A172 (cell line): ENCODE measurements around the gene NTNG2. TPM values are rescaled to one million over a fixed set of nuclear protein-coding genes. Genes with fewer than 3 reads are reported as not detected.

ENCODE experiments used
- DNase-seq: peaks from one replicate; pipeline ENCODE4 v3.0.0-alpha.2; 2015; ENCODE audit warnings: low spot score
- total RNA-seq: library from RNA; depleted of rRNA; stranded (reverse); fragments of >200 nt; shearing (Covaris generic); gene quantifications from 2 replicates; pipeline ENCODE4 v1.2.3, GENCODE V29; 2014; rRNA removed

NTNG2 gene
- total RNA-seq, 1 experiment from 2014 or later, result 5.7 TPM

DNA sequence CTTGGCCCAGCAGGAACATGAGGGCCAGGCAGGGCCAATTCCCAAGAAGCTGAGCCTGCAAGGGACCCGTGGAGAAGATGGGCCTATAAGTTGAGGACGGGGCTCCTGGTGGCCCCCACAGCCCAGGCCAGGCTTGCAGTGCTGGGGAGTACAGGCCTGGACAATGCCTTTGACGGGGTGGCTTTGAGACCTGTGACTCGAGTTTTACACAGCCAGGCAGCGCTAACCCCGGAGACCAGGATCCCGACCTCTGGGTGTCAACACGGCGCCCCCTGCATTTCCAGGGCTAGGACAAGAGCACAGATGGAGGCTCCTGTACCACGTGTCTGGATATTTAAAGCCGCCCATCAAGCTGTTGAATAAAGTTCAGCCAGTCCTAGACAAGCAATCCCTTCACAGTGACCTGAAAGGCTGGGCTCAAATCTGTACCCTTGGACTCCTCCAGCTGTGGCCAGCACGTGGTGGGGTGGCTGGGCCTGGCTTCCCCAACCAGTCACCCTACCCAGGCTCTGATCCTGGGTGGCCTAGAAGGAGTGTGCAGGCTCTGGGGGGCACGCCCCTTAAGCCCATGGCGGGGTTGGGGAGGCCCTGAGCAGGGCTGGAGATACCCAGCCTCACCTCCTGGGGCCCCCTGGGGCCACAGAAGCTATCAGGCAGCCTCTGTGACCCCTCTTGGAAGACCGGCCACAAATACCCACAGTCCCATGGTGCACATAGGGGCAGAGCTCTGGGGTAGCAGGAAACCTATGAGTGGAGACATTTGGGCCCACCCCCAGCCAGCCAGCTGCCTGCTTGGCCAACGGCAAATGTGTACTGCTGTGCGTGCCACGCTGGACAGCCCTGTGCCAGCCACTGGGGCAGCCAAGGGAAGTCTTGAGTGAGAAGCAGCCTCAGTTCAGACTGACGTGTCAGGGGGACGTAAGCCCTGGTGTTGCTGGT lies 88.7 kb downstream of the NTNG2 start:
- no peak for DNase-seq

- no peak for DNase-seq
Observed at GRCh38 chr9:132260846-132261245, 99.0 kb downstream of the NTNG2 start.

DNA sequence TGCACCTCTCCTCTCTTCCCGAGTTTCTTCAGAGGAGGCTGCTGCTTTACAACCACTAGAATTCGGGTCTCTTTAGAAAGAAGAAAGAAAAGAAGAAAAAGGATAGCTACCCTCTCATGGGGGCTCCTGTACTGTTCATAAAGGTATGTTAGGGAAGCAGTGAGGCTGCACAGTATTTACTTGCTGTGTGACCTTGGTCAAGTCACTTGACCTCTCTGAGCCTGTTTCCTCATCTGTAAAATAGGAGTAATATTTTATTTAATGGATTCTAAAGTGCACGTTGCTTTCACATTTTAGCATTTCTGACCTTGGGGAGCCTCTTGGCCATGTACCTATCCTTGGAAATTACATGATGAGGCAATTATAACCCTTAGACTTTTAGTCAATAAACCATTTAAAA lies 104.2 kb downstream of the NTNG2 start:
- DNase-seq, result no peak

DNA sequence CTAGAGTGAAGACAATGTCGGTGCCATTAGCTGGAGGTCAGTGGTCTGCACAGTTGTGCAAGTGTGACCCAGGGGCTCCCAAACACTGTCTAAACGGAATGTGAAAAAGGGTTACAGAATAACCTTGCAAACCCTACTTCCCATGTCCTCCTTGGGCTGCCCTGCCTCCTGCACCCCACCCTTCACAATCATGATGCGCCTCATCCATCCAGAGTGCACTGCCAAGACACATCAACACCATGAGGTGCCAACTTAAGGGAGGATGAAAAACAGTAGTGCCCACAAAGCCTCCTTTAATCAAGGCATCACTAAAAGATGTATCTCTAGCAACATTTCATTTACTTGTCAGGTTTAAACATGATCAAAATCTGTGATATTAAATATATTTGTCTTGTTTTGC lies 105.8 kb downstream of the NTNG2 start:
- DNase-seq, result no peak

DNA sequence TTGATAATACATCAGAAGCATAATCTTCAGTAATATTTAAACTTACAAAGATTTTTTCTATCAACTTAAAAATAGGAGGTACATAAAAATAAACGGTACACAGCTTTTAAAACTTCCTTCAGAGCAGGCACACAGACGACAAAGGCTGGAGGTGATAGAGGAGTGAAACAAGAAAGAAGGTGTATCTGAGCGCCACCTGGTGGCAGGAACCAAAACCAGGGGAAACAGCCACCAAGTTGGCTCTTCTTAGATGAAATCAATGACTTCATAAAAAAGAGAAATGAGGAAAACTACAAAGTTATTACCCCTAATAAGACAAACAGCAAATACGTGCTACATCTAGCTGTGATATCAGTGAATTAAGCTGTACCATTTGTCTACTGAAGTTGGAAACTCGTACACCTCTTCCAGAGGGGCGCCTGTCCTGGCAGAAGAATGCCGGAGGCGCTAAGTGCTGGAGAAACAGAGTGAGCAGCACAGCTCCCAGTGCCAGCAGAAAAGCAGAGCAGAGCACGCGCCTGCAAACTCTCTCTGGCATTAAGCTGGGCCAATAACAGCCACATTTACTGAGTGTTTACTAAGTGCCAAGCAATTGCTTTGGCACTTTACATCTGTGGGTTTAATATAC lies 107.0 kb downstream of the NTNG2 start:
- DNase-seq, result peak; percentile 76

DNA sequence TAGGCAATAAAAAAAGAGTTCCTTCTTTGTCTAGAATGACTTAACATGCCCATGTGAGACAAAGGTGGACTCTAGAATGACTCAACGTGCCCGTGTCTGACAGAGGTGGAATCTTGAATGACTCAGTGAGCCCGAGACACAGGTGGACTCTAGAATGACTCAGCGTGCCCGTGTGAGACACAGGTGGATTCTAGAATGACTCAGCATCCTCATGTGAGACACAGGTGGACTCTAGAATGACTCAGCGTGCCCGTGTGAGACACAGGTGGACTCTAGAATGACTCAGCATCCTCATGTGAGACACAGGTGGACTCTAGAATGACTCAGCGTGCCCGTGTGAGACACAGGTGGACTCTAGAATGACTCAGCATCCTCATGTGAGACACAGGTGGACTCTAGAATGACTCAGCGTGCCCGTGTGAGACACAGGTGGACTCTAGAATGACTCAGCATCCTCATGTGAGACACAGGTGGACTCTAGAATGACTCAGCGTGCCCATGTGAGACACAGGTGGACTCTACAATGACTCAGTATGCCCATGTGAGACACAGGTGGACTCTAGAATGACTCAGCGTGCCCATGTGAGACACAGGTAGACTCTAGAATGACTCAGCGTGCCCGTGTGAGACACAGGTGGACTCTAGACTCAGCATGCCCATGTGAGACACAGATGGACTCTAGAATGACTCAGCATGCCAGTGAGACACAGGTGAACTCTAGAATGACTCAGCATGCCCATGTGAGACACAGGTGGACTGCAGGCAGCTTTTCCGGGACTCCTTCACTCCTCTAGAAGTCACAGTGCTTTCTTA lies 108.1 kb downstream of the NTNG2 start:
- peak; percentile 59 for DNase-seq

GRCh38 chr9:132274861-132275260 lies 113.0 kb downstream of the NTNG2 start:
- no peak for DNase-seq

- no peak for DNase-seq
Observed at GRCh38 chr9:132283165-132283564, 121.3 kb downstream of the NTNG2 start.

- peak; percentile 27 for DNase-seq
Observed at GRCh38 chr9:132283863-132284262, 122.0 kb downstream of the NTNG2 start.

DNA sequence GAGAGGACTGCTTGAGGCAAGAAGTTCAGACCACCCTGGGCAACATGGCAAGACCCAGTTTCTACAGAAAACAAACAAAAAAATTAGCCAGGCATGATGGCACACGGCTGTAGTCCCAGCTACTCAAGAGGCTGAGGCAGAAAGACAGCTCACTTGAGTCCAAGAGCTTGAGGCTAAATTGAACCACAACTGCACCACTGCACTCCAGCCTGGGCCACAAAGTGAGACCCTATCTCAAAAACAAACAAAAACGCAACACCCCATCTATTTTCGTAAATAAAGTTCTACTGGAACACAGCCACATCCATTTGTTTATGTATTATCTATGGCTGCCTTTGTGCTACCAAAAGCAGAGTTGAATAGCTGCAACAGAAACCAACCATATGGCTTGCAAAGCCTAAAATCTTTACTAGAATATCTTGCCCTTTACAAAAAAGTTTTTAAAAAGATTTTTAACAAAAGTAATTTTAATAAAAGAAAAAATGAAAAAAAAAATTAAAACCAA lies 125.5 kb downstream of the NTNG2 start:
- no peak for DNase-seq

- DNase-seq, result peak; percentile 43
Observed at GRCh38 chr9:132288361-132288760, 126.5 kb downstream of the NTNG2 start.

GRCh38 chr9:132288966-132289365 lies 127.1 kb downstream of the NTNG2 start:
- DNase-seq, result peak; percentile 6

GRCh38 chr9:132293145-132293721 lies 131.4 kb downstream of the NTNG2 start:
- no peak for DNase-seq

Other genes with a start within 250 kb of the NTNG2 start
- 20.7 and 30.2 TPM in 2 replicates for gene MED27, start 82.2 kb upstream of the NTNG2 start, total RNA-seq
- gene SETX, start 192.9 kb downstream of the NTNG2 start, total RNA-seq, result 32.3 and 33.6 TPM in 2 replicates
- gene TTF1, start 244.8 kb downstream of the NTNG2 start, total RNA-seq, result 29.2 and 30.1 TPM in 2 replicates
- 0.17 TPM in 1 of 2 replicates, not detected in the other for gene CFAP77, start 248.2 kb downstream of the NTNG2 start, total RNA-seq